DMS 273 treated with DMSO at 0.1 percent for 48 hours (cell line): Measurements from ENCODE around the gene NR3C2.
"Not testable (repeated sequence)": the region's sequence is repeated elsewhere in the genome, so short reads cannot be mapped to it uniquely, and the experiment has no call there.

Experiments used
- DNase-seq: peaks from one replicate; lab custom pipeline; 2025; lab: John Stamatoyannopoulos, UW

NR3C2 gene

GRCh38 chr4:148101790-148102189 lies 340.4 kb downstream of the NR3C2 start:
- DNase-seq, result no peak

GRCh38 chr4:148101235-148101634 lies 341.0 kb downstream of the NR3C2 start:
- DNase-seq, result no peak

GRCh38 chr4:148097801-148098200 lies 344.4 kb downstream of the NR3C2 start:
- DNase-seq, result no peak

- DNase-seq, result no peak
Measured at GRCh38 chr4:148095346-148095923, 346.8 kb downstream of the NR3C2 start.

GRCh38 chr4:148094149-148094548 lies 348.1 kb downstream of the NR3C2 start:
- no peak for DNase-seq

- no peak for DNase-seq
Measured at GRCh38 chr4:148093065-148093464, 349.1 kb downstream of the NR3C2 start.

GRCh38 chr4:148092316-148093014 lies 349.7 kb downstream of the NR3C2 start:
- DNase-seq, result no peak

- DNase-seq, result no peak
Measured at GRCh38 chr4:148091896-148092295, 350.3 kb downstream of the NR3C2 start.

GRCh38 chr4:148090503-148091476 lies 351.4 kb downstream of the NR3C2 start:
- no peak for DNase-seq

- no peak for DNase-seq
Measured at GRCh38 chr4:148090029-148090428, 352.2 kb downstream of the NR3C2 start.

GRCh38 chr4:148089624-148090023 lies 352.6 kb downstream of the NR3C2 start:
- DNase-seq, result no peak

- DNase-seq, result not testable (repeated sequence)
Measured at GRCh38 chr4:148083073-148083472, 359.1 kb downstream of the NR3C2 start.

- no peak for DNase-seq
Measured at GRCh38 chr4:148081745-148082144, 360.5 kb downstream of the NR3C2 start.

- DNase-seq, result no peak
Measured at GRCh38 chr4:148081267-148081666, 360.9 kb downstream of the NR3C2 start.

GRCh38 chr4:148079961-148080360 lies 362.3 kb downstream of the NR3C2 start:
- no peak for DNase-seq

GRCh38 chr4:148078061-148078460 lies 364.2 kb downstream of the NR3C2 start:
- DNase-seq, result no peak

GRCh38 chr4:148077581-148077980 lies 364.6 kb downstream of the NR3C2 start:
- no peak for DNase-seq

GRCh38 chr4:148076964-148077363 lies 365.2 kb downstream of the NR3C2 start:
- no peak for DNase-seq

GRCh38 chr4:148075438-148075837 lies 366.8 kb downstream of the NR3C2 start:
- no peak for DNase-seq

- no peak for DNase-seq
Measured at GRCh38 chr4:148074462-148074861, 367.8 kb downstream of the NR3C2 start.

GRCh38 chr4:148073349-148073748 lies 368.9 kb downstream of the NR3C2 start:
- DNase-seq, result no peak

GRCh38 chr4:148072789-148073188 lies 369.4 kb downstream of the NR3C2 start:
- no peak for DNase-seq

- no peak for DNase-seq
Measured at GRCh38 chr4:148071009-148071408, 371.2 kb downstream of the NR3C2 start.
